ENCODE data around the gene THSD7B. TPM values are rescaled to one million over a fixed set of nuclear protein-coding genes. Genes with fewer than 3 reads are reported as not detected.

The THSD7B gene
- total RNA-seq, 1 donor from 2014 or later: not detected

- Mint-ChIP-seq H3K27ac (ENCODE audit: unreplicated experiment) (no peak overlapping the region), H3K4me1 (ENCODE audit: unreplicated experiment) (no peaks in the 10 kb centered on the region), H3K9me3 (ENCODE audit: unreplicated experiment) (no peaks in the 10 kb centered on the region), H3K4me3 (ENCODE audit: unreplicated experiment) (no peak overlapping the region), H3K27me3 (ENCODE audit: unreplicated experiment) (no peaks in the 10 kb centered on the region), H3K36me3 (ENCODE audit: unreplicated experiment) (no peaks in the 10 kb centered on the region)
- DNase-seq (ENCODE audit: extremely low spot score, unreplicated experiment): no peak
- no peak for TF ChIP-seq CTCF (IDR thresholded peaks at IDR 0.05)
Measured at GRCh38 chr2:136860443-136860958, 95.2 kb downstream of the THSD7B start.

DNA sequence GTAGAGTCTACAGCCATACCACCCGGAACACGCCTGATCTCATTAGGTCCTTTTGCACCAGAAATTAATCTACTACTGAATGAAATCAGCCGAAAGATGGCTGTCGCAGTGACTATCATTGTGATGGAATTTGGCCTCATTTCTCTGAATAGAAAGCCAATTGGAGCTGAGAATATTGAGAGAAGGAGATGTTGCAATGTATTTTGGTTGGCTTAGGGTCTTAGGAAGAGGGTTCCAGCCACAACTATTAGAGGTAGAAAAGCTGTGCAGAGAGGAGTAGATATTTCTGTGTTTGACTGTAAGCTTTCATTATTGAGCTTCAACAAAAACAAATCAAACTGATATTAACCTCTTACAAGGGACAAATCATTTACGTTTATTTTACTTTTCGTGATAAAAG, 98.1 kb downstream of the THSD7B start:
- H3K27ac Mint-ChIP-seq (ENCODE audit: unreplicated experiment): no peak overlapping the region
- no peaks in the 10 kb centered on the region for H3K9me3 Mint-ChIP-seq (ENCODE audit: unreplicated experiment)
- H3K4me3 Mint-ChIP-seq (ENCODE audit: unreplicated experiment): no peak overlapping the region
- no peak for TF ChIP-seq CTCF (IDR thresholded peaks at IDR 0.05)
- DNase-seq (ENCODE audit: extremely low spot score, unreplicated experiment): no peak
- no peaks in the 10 kb centered on the region for H3K36me3 Mint-ChIP-seq (ENCODE audit: unreplicated experiment)
- H3K27me3 Mint-ChIP-seq (ENCODE audit: unreplicated experiment): no peaks in the 10 kb centered on the region
- no peaks in the 10 kb centered on the region for H3K4me1 Mint-ChIP-seq (ENCODE audit: unreplicated experiment)

GRCh38 chr2:136863874-136864273, 98.5 kb downstream of the THSD7B start:
- H3K9me3 Mint-ChIP-seq (ENCODE audit: unreplicated experiment): no peaks in the 10 kb centered on the region
- H3K4me1 Mint-ChIP-seq (ENCODE audit: unreplicated experiment): no peaks in the 10 kb centered on the region
- no peak for TF ChIP-seq CTCF (IDR thresholded peaks at IDR 0.05)
- no peaks in the 10 kb centered on the region for H3K27me3 Mint-ChIP-seq (ENCODE audit: unreplicated experiment)
- no peak overlapping the region for H3K4me3 Mint-ChIP-seq (ENCODE audit: unreplicated experiment)
- DNase-seq (ENCODE audit: extremely low spot score, unreplicated experiment): no peak
- no peaks in the 10 kb centered on the region for H3K36me3 Mint-ChIP-seq (ENCODE audit: unreplicated experiment)
- H3K27ac Mint-ChIP-seq (ENCODE audit: unreplicated experiment): no peak overlapping the region

GRCh38 chr2:136871424-136871823, 106.1 kb downstream of the THSD7B start:
- Mint-ChIP-seq H3K27me3 (ENCODE audit: unreplicated experiment) (peaks cover 3% of the 10 kb centered on the region), H3K4me1 (ENCODE audit: unreplicated experiment) (no peaks in the 10 kb centered on the region), H3K4me3 (ENCODE audit: unreplicated experiment) (no peak overlapping the region), H3K36me3 (ENCODE audit: unreplicated experiment) (no peaks in the 10 kb centered on the region), H3K9me3 (ENCODE audit: unreplicated experiment) (no peaks in the 10 kb centered on the region), H3K27ac (ENCODE audit: unreplicated experiment) (no peak overlapping the region)
- DNase-seq (ENCODE audit: extremely low spot score, unreplicated experiment): no peak
- no peak for TF ChIP-seq CTCF (IDR thresholded peaks at IDR 0.05)

DNA sequence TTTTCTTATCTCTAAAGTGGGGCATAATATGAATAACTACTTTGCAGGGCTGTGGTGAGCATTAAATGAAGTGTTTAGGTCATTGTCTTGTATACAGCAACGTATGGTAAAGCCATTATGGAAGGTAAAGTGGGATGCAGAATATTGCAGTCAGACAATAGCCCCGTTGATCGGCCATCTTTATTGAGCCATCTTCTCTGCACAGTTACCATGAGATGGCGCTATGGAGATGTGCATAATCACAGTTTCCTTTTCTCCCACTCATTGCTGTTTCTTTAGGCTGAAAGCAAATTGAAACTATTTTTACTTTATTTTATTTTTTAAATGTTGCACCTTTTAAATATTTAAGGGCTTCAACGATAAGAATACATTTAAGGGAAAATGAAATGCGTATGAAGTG, 108.9 kb downstream of the THSD7B start:
- H3K27me3 Mint-ChIP-seq (ENCODE audit: unreplicated experiment): peaks cover 3% of the 10 kb centered on the region
- H3K4me3 Mint-ChIP-seq (ENCODE audit: unreplicated experiment): no peak overlapping the region
- no peak for DNase-seq (ENCODE audit: extremely low spot score, unreplicated experiment)
- no peaks in the 10 kb centered on the region for H3K4me1 Mint-ChIP-seq (ENCODE audit: unreplicated experiment)
- no peaks in the 10 kb centered on the region for H3K36me3 Mint-ChIP-seq (ENCODE audit: unreplicated experiment)
- TF ChIP-seq CTCF (IDR thresholded peaks at IDR 0.05): peak; percentile 59
- H3K9me3 Mint-ChIP-seq (ENCODE audit: unreplicated experiment): no peaks in the 10 kb centered on the region
- H3K27ac Mint-ChIP-seq (ENCODE audit: unreplicated experiment): no peak overlapping the region

Data from osteocyte (in vitro differentiated cells).